SK-N-MC (cell line): ENCODE data around the gene DCAF16.

ENCODE experiments used
- EZH2 ChIP-seq: fragments of 200-600 bp; sonication (generic); IDR thresholded peaks from one replicate; pipeline ENCODE4 v1.6.1; 2017; ENCODE audit warnings: antibody characterized with exemption
- POLR2AphosphoS5 ChIP-seq: IDR thresholded peaks from 2 replicates; pipeline ENCODE4 v1.6.1; 2012; ENCODE audit warnings: mild to moderate bottlenecking, low read depth, low read length, borderline replicate concordance

GRCh38 chr4:17763931-17764330, 46.6 kb downstream of the DCAF16 start:
- no peak for TF ChIP-seq POLR2AphosphoS5
- TF ChIP-seq EZH2 = no peak
